Thoracic aorta (tissue), 2 donors: ENCODE measurements around the gene GABBR2. TPM values are rescaled to one million over a fixed set of nuclear protein-coding genes. Genes with fewer than 3 reads are reported as not detected.
"Not testable (repeated sequence)": the region's sequence is repeated elsewhere in the genome, so short reads cannot be mapped to it uniquely, and the experiment has no call there.

Source experiments
- ATAC-seq: fragments of 150-250 bp; one replicate; pipeline ENCODE4 v1.8.0; 2017; ENCODE audit warnings: low read depth; ENCODE audit not compliant: insufficient number of reproducible peaks, low FRiP score
- DNase-seq: peaks from one replicate; pipeline ENCODE4 v3.0.0-alpha.2; 2020; ENCODE audit warnings: low spot score
- H3K27ac ChIP-seq, 2 donors: fragments of 200-600 bp; sonication (generic); 1 replicate in 1 of 2; 2 replicates in 1 of 2; pipeline ENCODE4 v1.5.1; 2016; ENCODE audit warnings: mild to moderate bottlenecking in 2 of 2, moderate library complexity in 2 of 2
- H3K27me3 ChIP-seq: fragments of 200-600 bp; sonication (generic); replicated peaks from 2 replicates; pipeline ENCODE4 v1.6.0; 2016; ENCODE audit warnings: mild to moderate bottlenecking; ENCODE audit not compliant: insufficient read depth
- H3K36me3 ChIP-seq: fragments of 200-600 bp; sonication (generic); one replicate; pipeline ENCODE4 v1.5.1; 2016
- H3K4me1 ChIP-seq, 2 donors: fragments of 200-600 bp; sonication (generic); 1 replicate in 1 of 2; 2 replicates in 1 of 2; pipeline versions ENCODE4 v1.5.1 to v1.6.0; 2016; ENCODE audit warnings: low read depth in 2 of 2, mild to moderate bottlenecking in 1 of 2; ENCODE audit not compliant: control insufficient read depth in 1 of 2
- H3K4me3 ChIP-seq: fragments of 200-600 bp; sonication (generic); 2 replicates; pipeline ENCODE4 v1.5.1; 2016; ENCODE audit warnings: mild to moderate bottlenecking
- H3K9me3 ChIP-seq: fragments of 200-600 bp; sonication (generic); 2 replicates; pipeline ENCODE4 v1.5.1; 2016
- CTCF ChIP-seq: fragments of 200-600 bp; sonication (generic); IDR thresholded peaks from one replicate; pipeline ENCODE4 v1.5.1; 2019; ENCODE audit warnings: antibody characterized with exemption
- total RNA-seq, 2 donors: library from RNA; depleted of rRNA; stranded (reverse); fragments of >200 nt; gene quantifications; one replicate each; pipeline versions ENCODE4 v1.1.0 to v1.2.3, GENCODE V29; 2016

GABBR2 gene
- total RNA-seq, 2 donors from 2014 or later = not detected

- ATAC-seq = no peak
- Histone ChIP-seq H3K27ac (no peak overlapping the region), H3K36me3 (no peaks in the 10 kb centered on the region), H3K9me3 (no peaks in the 10 kb centered on the region), H3K27me3 (no peaks in the 10 kb centered on the region), H3K4me3 (no peak overlapping the region), H3K4me1 (no peaks in the 10 kb centered on the region)
- no peak for DNase-seq
- TF ChIP-seq CTCF = no peak
Observed at GRCh38 chr9:98516897-98517503, 191.7 kb downstream of the GABBR2 start.

- H3K4me3 ChIP-seq = no peak overlapping the region
- ATAC-seq (no peak), DNase-seq (no peak)
- no peaks in the 10 kb centered on the region for H3K9me3 ChIP-seq
- no peaks in the 10 kb centered on the region for H3K36me3 ChIP-seq
- no peak for TF ChIP-seq CTCF
- no peaks in the 10 kb centered on the region for H3K4me1 ChIP-seq
- no peak overlapping the region for H3K27ac ChIP-seq
- no peaks in the 10 kb centered on the region for H3K27me3 ChIP-seq
Observed at GRCh38 chr9:98516205-98516896, 192.4 kb downstream of the GABBR2 start.

- no peak for DNase-seq
- H3K4me1 ChIP-seq = no peaks in the 10 kb centered on the region
- H3K9me3 ChIP-seq = no peaks in the 10 kb centered on the region
- H3K27ac ChIP-seq = no peak overlapping the region
- no peak overlapping the region for H3K4me3 ChIP-seq
- TF ChIP-seq CTCF = no peak
- ATAC-seq = no peak
- no peaks in the 10 kb centered on the region for H3K27me3 ChIP-seq
- no peaks in the 10 kb centered on the region for H3K36me3 ChIP-seq
Observed at GRCh38 chr9:98515506-98516204, 193.1 kb downstream of the GABBR2 start.

GRCh38 chr9:98514841-98515240 is 193.9 kb downstream of the GABBR2 start:
- TF ChIP-seq CTCF = no peak
- no peak for ATAC-seq
- Histone ChIP-seq H3K27me3 (no peaks in the 10 kb centered on the region), H3K9me3 (no peaks in the 10 kb centered on the region), H3K27ac (no peak overlapping the region), H3K4me1 (no peaks in the 10 kb centered on the region), H3K4me3 (no peak overlapping the region), H3K36me3 (no peaks in the 10 kb centered on the region)
- no peak for DNase-seq

- H3K27me3 ChIP-seq, H3K36me3 ChIP-seq, H3K4me1 ChIP-seq, H3K4me3 ChIP-seq, ATAC-seq, H3K9me3 ChIP-seq, DNase-seq, H3K27ac ChIP-seq: not testable (repeated sequence)
Observed at GRCh38 chr9:98508217-98508919, 200.4 kb downstream of the GABBR2 start.
